Astrocyte (in vitro differentiated cells and primary cell): ENCODE results near the gene NPB. TPM values are rescaled to one million over a fixed set of nuclear protein-coding genes. Genes with fewer than 3 reads are reported as not detected.

Experiments
- DNase-seq: peaks from one replicate; pipeline ENCODE4 v3.0.0-alpha.2; 2010; ENCODE audit warnings: low read depth
- FAIRE-seq: peaks from 2 replicates; lab custom pipeline; 2011; peaks lifted over from hg19 to GRCh38; lab: Jason Lieb, UNC
- H2AFZ ChIP-seq: 2 replicates; pipeline ENCODE4 v1.6.0; 2012; ENCODE audit warnings: low read depth, low read length, inconsistent platforms
- H3K27ac ChIP-seq: 2 replicates; pipeline ENCODE4 v1.5.1; 2011; ENCODE audit warnings: low read depth, low read length, inconsistent platforms
- H3K27me3 ChIP-seq: 2 replicates; pipeline ENCODE4 v1.6.0; 2011; ENCODE audit warnings: low read length, inconsistent platforms; ENCODE audit not compliant: insufficient read depth
- H3K36me3 ChIP-seq: 2 replicates; pipeline ENCODE4 v1.5.1; 2011; ENCODE audit warnings: low read length, inconsistent platforms; ENCODE audit not compliant: insufficient read depth
- H3K4me1 ChIP-seq: 2 replicates; pipeline ENCODE4 v1.5.1; 2011; ENCODE audit warnings: low read length, inconsistent platforms; ENCODE audit not compliant: insufficient read depth
- H3K4me2 ChIP-seq: 2 replicates; pipeline ENCODE4 v1.6.0; 2012; ENCODE audit warnings: low read length, inconsistent platforms
- H3K4me3 ChIP-seq: 2 replicates; pipeline ENCODE4 v1.5.1; 2011; ENCODE audit warnings: low read depth, mild to moderate bottlenecking, low read length, inconsistent platforms; ENCODE audit not compliant: insufficient read depth
- H3K79me2 ChIP-seq: 2 replicates; pipeline ENCODE4 v1.6.0; 2012; ENCODE audit warnings: mild to moderate bottlenecking, low read length, inconsistent platforms; ENCODE audit not compliant: insufficient read depth
- H3K9ac ChIP-seq: 2 replicates; pipeline ENCODE4 v1.6.0; 2012; ENCODE audit warnings: mild to moderate bottlenecking, low read length, inconsistent platforms
- H3K9me3 ChIP-seq: 2 replicates; pipeline ENCODE4 v1.5.1; 2012; ENCODE audit warnings: low read depth, mild to moderate bottlenecking, low read length, inconsistent platforms; ENCODE audit not compliant: insufficient read depth
- H4K20me1 ChIP-seq: 2 replicates; pipeline ENCODE4 v1.6.0; 2012; ENCODE audit warnings: low read length, inconsistent platforms; ENCODE audit not compliant: insufficient read depth
- H3K27ac Mint-ChIP-seq: one replicate; pipeline ENCODE4 v1.8.0; 2021; ENCODE audit warnings: mild to moderate bottlenecking, mixed read lengths; ENCODE audit not compliant: unreplicated experiment
- H3K27me3 Mint-ChIP-seq: one replicate; pipeline ENCODE4 v1.8.0; 2021; ENCODE audit warnings: low read depth, mixed read lengths; ENCODE audit not compliant: unreplicated experiment
- H3K36me3 Mint-ChIP-seq: one replicate; pipeline ENCODE4 v1.8.0; 2021; ENCODE audit warnings: low read depth, mixed read lengths; ENCODE audit not compliant: unreplicated experiment
- H3K4me1 Mint-ChIP-seq: one replicate; pipeline ENCODE4 v1.8.0; 2021; ENCODE audit warnings: low read depth, mixed read lengths; ENCODE audit not compliant: unreplicated experiment
- H3K4me3 Mint-ChIP-seq: one replicate; pipeline ENCODE4 v1.8.0; 2021; ENCODE audit warnings: mild to moderate bottlenecking, moderate library complexity, mixed read lengths; ENCODE audit not compliant: unreplicated experiment
- H3K9me3 Mint-ChIP-seq: one replicate; pipeline ENCODE4 v1.8.0; 2021; ENCODE audit warnings: mild to moderate bottlenecking, mixed read lengths; ENCODE audit not compliant: unreplicated experiment
- EZH2 ChIP-seq: IDR thresholded peaks from 2 replicates; pipeline ENCODE4 v1.6.1; 2012; ENCODE audit warnings: mild to moderate bottlenecking, low read length, inconsistent platforms; ENCODE audit not compliant: insufficient read depth
- total RNA-seq: library from RNA; stranded (reverse); gene quantifications from 2 replicates; pipeline ENCODE4 v1.2.1, GENCODE V29; 2021
- TF ChIP-seq, protein P1 (sequence below): IDR thresholded peaks from 2 replicates; pipeline ENCODE4 v1.5.1; 2011; ENCODE audit warnings: low read depth, mild to moderate bottlenecking, inconsistent platforms, low read length, moderate library complexity; ENCODE audit not compliant: insufficient read depth

The NPB gene
- total RNA-seq, 1 donor from 2014 or later, result 2.0 TPM

DNA sequence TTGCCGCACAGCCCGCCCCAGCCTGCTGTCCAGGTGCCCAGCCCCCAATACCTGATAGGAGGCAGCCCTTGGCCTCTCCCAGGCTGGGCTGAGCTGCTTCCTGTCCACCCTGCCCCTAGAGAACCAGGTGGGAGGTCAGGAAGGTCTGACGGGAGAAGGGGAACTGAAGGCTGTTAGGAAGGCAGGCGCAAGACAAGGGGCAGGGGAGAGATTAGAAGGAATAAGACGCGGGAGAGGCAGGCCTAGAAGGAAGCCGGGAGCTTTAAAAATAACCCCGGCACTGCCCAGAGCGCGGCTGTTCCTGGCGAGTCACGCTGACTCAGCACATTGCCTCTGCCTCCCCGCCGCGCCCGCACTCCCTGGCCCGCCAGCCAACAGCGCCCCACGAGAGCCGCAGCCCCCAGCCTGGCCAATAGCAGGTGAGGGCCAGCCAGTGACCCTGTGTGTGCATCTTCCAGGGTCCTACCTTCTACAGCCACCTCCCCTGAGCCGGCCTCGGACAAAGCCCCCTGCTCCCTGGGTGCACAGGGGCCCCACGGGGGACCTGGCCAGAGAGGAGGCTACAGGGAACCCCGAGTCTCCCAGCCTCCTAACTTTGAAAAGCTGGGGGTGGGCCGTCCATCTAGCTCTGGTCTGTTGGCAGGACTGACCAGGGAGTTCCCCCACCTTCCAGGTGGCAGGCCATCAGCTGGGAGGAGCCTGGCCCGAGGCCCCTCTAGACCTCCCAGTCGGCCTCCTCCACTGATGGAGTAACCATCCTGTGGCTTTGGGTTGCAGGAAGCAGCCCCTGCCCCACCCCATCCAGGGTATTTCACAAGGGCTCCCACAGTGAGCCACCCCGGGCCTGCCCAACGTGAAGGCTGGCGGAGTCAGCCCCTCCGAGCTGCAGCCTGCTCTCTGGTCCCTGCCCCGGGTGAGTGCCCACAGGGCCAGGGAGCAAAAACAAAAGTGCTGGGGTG, 21.5 kb downstream of the NPB start:
- Histone ChIP-seq H3K27ac (peak overlapping the region; percentile 68), H3K4me2 (peak overlapping the region; percentile 85), H3K4me3 (peak overlapping the region; percentile 48), H3K36me3 (peaks cover 5% of the 10 kb centered on the region), H3K9ac (peak overlapping the region; percentile 75), H4K20me1 (peaks cover 70% of the 10 kb centered on the region), H3K79me2 (peaks cover 85% of the 10 kb centered on the region), H3K4me1 (peaks cover 28% of the 10 kb centered on the region), H2AFZ (no peak overlapping the region), H3K9me3 (no peaks in the 10 kb centered on the region), H3K27me3 (no peaks in the 10 kb centered on the region)
- no peak for TF ChIP-seq EZH2
- TF ChIP-seq, protein P1, sequence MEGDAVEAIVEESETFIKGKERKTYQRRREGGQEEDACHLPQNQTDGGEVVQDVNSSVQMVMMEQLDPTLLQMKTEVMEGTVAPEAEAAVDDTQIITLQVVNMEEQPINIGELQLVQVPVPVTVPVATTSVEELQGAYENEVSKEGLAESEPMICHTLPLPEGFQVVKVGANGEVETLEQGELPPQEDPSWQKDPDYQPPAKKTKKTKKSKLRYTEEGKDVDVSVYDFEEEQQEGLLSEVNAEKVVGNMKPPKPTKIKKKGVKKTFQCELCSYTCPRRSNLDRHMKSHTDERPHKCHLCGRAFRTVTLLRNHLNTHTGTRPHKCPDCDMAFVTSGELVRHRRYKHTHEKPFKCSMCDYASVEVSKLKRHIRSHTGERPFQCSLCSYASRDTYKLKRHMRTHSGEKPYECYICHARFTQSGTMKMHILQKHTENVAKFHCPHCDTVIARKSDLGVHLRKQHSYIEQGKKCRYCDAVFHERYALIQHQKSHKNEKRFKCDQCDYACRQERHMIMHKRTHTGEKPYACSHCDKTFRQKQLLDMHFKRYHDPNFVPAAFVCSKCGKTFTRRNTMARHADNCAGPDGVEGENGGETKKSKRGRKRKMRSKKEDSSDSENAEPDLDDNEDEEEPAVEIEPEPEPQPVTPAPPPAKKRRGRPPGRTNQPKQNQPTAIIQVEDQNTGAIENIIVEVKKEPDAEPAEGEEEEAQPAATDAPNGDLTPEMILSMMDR, result no peak
- no peaks in the 10 kb centered on the region for H3K9me3 Mint-ChIP-seq
- H3K27me3 Mint-ChIP-seq, result no peaks in the 10 kb centered on the region
- DNase-seq (peak; percentile 62), FAIRE-seq (no peak)
- H3K36me3 Mint-ChIP-seq, result peaks cover 10% of the 10 kb centered on the region
- peak overlapping the region; percentile 93 for H3K27ac Mint-ChIP-seq
- peaks cover 20% of the 10 kb centered on the region for H3K4me1 Mint-ChIP-seq
- peak overlapping the region; percentile 80 for H3K4me3 Mint-ChIP-seq

DNA sequence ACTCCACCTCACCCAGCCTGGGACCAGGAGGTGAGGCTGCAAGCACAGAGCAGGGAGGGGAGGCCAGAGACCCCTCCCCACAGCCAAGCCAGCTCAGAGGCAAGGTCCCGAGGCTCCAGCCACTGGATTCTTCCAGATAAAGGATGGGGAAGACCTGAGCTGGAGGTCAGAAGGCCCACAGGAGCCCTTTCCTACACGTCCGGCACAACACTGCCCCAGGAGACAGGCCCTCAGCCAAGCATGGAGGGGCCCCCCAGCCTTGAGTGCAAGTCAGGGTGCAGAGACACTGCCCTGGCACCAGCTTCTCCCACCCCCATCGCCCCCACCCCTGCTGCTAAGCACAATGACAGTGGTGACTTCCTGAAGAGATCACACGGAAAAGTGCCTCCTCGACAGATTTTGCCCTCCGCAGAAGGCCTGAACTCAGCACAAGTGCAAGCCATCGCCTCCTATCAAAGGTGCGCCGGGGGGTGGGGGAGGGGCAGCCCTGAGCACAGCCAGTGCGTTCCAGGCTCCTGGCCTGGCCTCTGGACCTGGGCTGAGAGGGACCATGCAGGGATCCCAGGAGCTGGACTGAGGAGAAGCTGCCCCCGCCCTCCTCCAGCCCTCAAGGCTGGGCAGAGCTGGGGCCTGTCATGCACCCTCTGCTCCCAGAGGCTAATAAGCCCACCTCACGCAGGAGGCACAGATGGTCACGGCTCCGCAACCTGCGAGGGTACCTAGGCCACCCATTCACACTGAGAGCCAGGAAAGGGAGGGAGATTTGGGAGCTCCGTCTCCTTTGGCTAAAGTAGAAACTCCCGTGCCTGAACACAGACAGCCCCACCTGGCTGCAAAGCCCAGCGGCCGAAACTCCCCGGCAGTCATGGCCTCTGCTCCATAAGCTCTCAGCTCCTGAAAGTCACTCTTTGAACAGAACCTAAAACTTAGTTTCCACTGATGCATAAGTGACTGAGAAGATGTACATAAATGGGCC, 22.8 kb downstream of the NPB start:
- Mint-ChIP-seq H3K4me3 (peak overlapping the region; percentile 93), H3K27me3 (no peaks in the 10 kb centered on the region), H3K4me1 (peaks cover 14% of the 10 kb centered on the region), H3K9me3 (no peaks in the 10 kb centered on the region), H3K36me3 (peaks cover 2% of the 10 kb centered on the region), H3K27ac (peak overlapping the region; percentile 66)
- no peak for TF ChIP-seq EZH2
- TF ChIP-seq, protein P1, result no peak
- Histone ChIP-seq H3K4me2 (peak overlapping the region; percentile 85), H4K20me1 (peaks cover 68% of the 10 kb centered on the region), H2AFZ (no peak overlapping the region), H3K4me1 (peaks cover 32% of the 10 kb centered on the region), H3K36me3 (peaks cover 5% of the 10 kb centered on the region), H3K27ac (no peak overlapping the region), H3K27me3 (no peaks in the 10 kb centered on the region), H3K9ac (no peak overlapping the region), H3K4me3 (no peak overlapping the region), H3K9me3 (no peaks in the 10 kb centered on the region), H3K79me2 (peaks cover 72% of the 10 kb centered on the region)
- FAIRE-seq (no peak), DNase-seq (no peak)
